GM12873 (cell line): Measurements from ENCODE around the gene LIPC.

Experiments
- CTCF ChIP-seq: IDR thresholded peaks from 2 replicates; pipeline ENCODE4 v1.5.1; 2012; ENCODE audit warnings: low read depth, mild to moderate bottlenecking, moderate library complexity, low read length, control low read depth; ENCODE audit not compliant: insufficient read depth; ENCODE audit errors: missing control alignments

LIPC gene

GRCh38 chr15:58453931-58454793 lies 22.4 kb downstream of the LIPC start:
- TF ChIP-seq CTCF: no peak

GRCh38 chr15:58454950-58455401 lies 23.2 kb downstream of the LIPC start:
- TF ChIP-seq CTCF: no peak

GRCh38 chr15:58457466-58457965 lies 25.7 kb downstream of the LIPC start:
- TF ChIP-seq CTCF: no peak

- TF ChIP-seq CTCF: no peak
These were observed 26.3 kb downstream of the LIPC start for GRCh38 chr15:58458076-58458475.

- no peak for TF ChIP-seq CTCF
These were observed 27.3 kb downstream of the LIPC start for GRCh38 chr15:58459045-58459444.

GRCh38 chr15:58459560-58459959 lies 27.8 kb downstream of the LIPC start:
- no peak for TF ChIP-seq CTCF

- no peak for TF ChIP-seq CTCF
These were observed 28.5 kb downstream of the LIPC start for GRCh38 chr15:58460116-58460790.
